GM18502 (cell line): ENCODE measurements around the gene USP3.
"Not testable (repeated sequence)": the region's sequence is repeated elsewhere in the genome, so short reads cannot be mapped to it uniquely, and the experiment has no call there.

Experiments used
- ATAC-seq: cut with Tn5 transposase; IDR thresholded peaks from one replicate; pipeline ENCODE4 v1.9.1; 2021; ENCODE audit warnings: mild to moderate bottlenecking; ENCODE audit not compliant: unreplicated experiment, poor library complexity

The USP3 gene

DNA sequence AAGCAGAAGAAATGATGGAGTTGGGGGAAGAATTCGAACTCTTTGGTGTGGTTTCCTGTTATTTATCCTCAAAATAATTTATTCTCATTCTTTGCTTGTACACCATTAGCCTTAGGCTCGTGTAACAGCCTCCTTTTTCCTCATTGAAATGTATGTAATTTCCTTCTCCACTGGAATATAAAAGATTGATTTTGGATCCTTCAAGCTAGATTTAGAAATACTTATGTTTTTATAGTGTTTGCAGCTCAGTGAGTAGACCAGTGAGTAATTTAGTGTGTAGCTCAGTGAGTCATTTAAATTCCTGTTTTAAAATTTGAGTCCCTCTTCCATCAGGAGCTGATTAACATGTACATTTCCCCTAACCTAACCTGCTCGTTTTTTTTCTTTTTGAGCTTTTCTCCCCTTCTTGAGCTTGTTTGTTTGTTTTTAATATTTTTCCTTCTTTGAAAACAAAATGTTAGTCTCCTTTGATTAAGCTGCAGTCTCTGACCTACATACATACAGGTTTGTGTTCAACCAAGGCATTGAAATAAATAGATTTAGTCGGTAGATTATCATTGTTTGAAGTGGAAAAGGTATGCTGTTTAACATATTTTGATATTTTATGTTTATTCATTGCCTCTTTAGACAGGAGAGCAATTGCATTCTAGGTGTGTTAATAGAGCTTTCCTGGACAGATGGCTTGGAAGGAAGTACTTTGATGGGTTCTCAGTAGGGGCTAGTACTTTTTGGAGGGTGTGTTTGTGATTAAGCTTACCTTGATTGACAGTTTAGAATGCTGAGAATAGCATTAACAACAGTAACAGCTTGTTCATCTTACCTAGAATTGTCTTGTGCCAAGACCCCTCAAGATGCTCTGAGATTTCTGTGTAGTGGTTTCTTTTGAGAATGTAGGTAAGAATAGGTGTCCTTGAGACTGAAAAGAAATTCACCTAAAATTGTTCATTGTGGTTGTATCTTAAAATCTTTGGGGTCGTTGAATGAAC, 5.9 kb downstream of the USP3 start:
- ATAC-seq: no peak

DNA sequence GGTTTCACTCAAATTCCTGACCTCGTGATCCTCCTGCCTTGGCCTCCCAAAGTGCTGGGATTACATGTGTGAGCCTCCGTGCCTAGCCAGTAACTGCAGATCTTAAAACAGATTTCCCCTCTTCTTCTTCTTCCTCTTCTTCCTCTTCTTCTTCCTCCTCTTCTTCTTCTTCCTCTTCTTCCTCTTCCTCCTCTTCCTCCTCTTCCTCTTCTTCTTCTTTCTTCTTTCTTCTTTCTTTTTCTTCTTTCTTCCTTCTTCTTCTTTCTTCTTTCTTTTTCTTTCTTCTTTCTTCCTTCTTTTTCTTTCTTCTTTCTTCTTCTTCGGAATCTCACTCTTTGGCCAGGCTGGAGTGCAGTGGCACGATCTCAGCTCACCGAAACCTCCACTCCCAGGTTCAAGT, 7.8 kb downstream of the USP3 start:
- ATAC-seq: no peak

DNA sequence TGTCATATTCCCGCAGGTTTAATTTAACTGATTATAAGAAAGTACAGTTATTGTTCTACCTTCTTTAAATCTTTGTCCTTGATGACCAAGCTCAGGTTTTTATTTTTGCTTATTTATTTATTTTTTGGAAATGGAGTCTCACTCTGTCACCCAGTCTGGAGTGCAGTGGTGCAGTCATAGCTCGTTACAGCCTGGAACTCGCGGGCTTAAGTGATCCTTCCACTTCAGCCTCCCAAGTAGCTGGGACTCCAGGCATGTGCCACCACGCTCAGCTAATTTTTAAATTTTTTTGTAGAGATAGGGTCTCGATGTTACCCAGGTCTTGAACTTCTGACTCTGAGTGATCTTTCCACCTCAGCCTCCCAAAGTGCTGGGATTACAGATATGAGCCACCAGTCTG, 8.9 kb downstream of the USP3 start:
- ATAC-seq: no peak

DNA sequence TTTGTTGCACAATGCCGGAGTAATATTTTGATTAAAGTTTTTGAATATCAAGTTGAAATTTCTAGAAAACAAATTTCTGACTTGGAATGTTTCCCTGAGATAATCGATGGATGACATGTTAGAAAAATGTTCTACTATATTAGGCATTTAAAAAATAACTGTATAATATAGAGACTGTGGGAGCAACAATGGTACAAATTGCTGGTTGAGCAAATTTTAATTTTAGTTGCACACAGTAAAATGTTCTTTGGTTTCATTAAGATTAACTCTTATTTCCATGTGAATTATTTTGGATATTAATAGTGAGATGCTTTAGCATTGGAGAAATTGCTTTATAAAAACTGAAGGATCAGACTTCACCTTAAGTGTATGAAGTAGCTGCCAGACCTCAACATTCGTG, 9.3 kb downstream of the USP3 start:
- ATAC-seq: no peak

DNA sequence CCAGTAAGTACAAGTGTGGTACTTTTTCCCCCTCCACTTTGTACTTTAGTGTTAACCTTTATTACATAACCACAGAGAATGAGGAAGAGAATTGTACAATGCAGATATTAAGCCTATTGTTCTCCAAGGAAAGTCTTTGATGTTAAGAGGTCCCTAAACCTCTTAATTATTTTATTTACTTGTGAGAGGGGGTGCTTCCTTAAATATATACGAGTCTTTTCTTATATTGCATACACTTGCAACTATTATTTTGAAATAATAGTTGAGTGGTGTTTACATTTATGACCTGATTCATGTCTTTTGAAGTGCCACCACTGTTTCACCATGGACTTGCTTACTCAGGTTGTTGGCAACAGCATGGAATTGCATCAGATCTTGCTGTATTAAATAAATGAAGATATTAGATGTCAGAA, 10.1 kb downstream of the USP3 start:
- ATAC-seq: no peak

DNA sequence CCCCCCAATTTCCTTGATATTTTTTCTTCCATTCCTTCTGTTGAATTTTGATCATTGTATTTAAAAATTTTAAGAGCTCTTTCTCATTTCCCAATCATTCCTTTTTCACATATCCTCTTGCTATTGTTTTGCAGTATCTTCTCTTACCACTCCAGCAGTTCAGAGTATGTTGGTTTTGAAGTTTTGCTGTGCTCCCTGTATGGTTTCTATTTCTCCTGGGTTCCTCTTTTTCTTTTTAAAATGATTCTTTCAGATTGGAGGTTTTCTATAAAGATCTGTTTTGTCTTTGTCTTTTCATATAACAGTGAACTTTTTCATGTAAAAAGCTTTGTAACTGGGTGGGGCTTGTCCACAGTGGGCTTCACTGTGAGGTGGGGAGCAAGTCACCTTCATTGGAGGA, 12.8 kb downstream of the USP3 start:
- ATAC-seq: no peak

DNA sequence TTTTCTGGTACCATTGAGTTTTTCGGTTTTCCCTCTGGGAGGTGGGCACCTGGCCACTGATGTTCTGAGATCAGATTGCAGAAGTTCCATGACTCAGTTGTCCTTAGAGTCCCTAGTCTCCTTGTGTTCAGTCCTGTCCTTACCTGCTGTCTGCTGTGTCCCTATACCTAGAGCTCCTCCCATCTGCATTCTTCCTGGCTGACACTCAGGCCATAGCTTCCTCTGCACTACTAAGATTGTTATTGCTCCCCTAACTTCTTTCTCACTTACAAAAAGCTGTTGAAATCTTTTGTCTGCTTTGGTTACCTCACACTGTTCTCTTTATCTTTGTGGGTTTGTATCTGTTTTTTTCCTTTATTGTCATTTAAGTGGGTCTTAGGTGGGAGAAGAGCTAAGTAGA, 13.2 kb downstream of the USP3 start:
- no peak for ATAC-seq

DNA sequence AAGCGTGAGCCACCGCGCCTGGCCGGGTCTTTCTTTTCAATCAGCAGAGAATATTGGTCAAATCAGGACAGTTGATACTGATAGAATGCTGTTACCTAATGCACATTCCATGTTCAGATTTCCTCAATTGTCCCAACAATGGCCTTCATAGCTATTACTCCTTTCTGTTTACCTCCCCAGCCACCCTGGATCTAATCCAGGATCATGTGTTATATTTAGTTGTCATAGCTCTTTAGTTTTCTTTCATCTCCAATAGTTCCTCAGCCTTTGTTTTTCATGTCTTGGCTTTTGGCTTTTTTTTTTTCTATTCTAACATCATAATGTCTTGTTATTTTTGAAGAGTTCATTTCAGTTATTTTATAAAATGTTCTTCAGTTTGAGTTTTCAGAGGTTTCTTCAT, 14.6 kb downstream of the USP3 start:
- ATAC-seq: no peak

DNA sequence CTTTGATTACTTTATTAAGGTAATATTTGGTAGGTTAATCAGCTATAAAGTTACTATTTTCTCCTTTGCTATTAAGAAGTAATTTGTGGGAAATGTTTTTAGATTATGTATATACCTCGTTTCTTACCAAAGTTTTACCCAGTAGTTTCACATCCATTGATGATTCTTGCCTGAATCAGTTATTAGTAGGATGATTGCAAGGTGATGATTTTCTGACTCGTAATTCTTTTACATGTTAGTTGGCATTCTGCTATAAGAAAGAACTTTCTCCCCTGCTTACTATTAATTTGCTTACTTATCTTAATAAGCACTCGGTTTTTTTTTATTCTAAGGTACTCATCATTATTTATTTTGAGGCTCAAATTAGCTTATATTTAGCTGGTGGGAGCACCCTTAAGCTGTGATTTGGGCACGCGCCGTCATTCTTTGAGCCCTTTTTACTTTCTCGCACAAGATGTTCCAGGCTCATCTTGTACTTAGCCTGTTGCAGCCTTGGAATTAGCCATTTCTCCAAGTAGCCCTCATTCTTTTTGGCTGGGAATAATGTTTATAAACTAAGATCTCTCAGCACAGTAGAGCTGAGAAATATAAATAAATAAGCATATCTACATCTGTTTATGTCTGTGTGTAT, 15.3 kb downstream of the USP3 start:
- ATAC-seq: no peak

DNA sequence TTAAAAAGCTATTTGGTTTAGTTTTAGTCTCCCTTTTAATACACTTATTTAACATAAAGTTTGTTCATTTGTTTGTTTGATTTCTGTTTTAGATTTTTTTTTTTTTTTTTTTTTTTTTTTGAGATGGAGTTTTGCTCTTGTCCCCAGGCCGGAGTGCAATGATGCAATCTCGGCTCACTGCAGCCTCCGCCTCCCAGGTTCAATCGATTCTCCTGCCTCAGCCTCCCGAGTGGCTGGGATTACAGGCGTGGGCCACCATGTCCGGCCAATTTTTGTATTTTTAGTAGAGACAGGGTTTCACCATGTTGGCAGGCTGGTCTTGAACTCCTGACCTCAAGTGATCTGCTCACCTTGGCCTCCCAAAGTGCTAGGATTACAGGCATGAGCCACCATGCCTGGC, 16.1 kb downstream of the USP3 start:
- not testable (repeated sequence) for ATAC-seq

DNA sequence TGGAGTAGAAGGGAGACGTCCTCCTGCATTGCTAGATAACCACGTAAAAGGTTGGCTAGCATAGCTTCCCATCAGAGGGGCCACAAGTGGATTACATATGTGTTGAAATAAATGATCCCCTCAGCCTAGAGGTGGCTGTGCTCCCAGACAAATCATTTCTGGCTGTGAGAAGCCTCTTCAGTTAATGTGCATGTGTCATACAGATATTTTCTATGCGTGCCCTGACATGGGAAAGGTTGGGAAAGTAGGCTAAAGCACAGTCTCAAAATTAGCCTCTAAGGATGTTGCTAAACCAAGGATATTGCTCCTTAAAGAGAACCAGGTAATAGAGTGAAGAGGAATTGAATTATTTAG, 17.8 kb downstream of the USP3 start:
- no peak for ATAC-seq

DNA sequence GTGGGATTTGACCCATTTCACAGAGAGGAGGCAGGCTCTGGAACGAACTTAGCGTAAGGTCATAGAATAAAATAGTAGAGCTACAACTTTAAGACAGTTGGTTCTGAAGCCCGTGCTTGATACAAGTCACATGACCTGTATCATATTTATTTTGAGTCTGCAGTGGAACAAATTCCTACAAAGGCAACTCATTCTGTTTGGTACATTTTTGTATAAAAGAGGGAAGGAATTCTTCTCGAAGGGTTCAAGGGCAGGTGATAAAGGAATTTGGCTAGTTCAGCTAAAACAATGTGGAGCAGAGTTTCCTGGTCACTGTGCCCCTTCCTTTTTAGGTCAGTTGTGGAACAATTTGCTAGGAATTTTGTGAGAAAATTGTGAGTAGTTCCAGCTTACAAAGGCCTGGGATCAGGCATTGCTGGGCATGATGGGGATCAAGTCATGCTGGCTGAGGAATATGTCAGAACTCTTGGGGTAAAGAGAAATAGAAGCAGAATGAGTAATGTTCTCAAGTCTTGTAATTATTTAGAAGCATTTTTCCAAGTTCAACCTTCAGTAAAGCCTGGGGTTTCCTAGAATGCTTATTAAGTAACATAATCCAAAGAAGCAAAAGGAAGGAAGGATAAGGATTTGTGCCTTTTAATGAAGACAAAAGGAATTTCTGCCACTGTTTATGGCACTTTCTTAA, 19.1 kb downstream of the USP3 start:
- no peak for ATAC-seq

DNA sequence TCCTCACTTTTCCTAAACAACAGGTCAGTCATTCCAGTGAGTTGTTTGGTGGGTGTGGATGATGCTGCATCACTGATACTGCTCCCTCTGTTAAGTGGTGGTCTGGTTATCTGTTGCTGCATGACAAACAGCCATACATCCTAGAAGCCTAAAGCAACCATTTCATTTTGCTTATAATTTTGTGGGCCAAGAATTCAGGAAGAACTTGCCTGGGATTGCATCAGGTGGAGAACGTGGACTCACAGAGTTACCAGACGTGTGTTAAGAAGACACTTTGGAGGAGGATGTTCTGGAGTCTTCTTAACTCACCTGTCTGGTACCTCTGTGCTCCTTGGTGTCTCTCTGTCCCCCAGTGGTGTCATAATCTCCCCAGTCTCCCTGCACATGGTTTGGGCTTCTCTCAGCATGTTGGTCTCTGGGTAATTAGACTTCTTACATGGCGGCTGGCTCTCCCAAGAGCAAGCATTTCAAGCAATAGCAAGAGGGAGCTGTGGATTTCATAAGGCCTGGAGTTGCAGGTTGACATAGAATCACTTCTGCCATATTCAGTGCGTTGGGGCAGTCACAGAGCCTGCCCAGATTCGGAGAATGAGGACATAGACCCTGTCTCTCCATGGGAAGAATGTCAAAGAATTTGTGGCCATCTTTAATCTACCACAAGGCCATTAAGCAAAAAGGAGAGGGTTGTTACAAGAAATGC, 20.1 kb downstream of the USP3 start:
- no peak for ATAC-seq

DNA sequence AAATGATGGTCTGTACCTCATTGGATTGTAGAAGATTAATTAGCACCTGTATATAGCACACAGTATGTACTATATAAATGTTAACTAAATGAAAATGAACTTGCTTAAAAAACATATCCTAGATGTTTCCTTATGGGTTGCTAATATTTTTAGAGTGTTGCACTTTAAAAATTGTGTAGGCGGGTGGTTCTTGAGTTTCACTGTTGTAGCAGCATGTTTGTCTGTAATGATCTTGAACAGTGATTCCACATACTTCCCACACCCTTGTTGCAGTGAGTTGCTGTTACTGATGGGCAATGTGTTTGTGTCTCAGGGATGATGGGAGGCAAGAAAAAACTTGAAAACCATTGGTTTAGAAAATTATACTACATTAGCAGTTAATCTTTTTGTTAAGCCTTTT, 22.0 kb downstream of the USP3 start:
- ATAC-seq: no peak

DNA sequence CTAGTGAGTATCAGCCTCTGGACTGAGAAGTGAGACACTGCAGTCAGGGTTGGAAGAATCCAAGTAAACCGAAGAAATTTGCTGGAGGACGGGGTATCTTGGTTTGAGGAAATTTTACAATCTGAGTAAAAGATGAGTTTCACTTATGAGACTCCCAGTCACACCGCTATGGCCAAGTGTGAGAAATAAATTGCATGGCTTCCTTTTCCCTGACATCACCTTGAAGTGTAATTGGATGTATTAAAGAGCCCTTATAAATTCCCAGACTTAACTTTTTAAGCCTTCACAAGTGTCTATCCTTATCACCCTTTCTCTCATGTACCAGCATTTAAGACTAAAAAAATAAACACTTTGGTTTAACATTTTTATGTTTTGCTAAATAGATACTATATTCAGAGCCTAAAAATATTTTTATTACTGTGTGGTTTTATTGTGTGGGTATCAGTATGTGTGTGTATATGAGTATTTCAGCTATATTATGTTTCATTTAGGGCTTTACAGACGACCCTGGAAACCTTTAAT, 23.8 kb downstream of the USP3 start:
- ATAC-seq: no peak

DNA sequence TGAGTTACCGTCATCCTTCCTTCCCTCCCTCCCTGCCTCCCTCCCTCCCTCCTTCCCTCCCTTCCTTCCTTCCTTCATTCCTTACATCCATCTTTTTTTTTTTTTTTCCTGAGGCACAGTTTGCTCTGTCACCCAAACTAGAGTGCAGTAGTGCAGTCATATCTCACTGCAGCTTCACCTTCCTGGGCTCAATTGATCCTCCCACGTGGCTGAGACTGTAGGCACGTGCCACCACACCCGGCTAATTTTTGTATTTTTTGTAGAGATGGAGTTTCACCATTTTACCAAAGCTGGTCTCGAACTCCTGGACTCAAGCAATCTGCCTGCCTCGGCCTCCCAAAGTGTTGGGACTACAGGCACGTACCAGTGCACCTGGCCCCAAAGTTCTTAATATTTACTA, 25.8 kb downstream of the USP3 start:
- ATAC-seq: no peak

DNA sequence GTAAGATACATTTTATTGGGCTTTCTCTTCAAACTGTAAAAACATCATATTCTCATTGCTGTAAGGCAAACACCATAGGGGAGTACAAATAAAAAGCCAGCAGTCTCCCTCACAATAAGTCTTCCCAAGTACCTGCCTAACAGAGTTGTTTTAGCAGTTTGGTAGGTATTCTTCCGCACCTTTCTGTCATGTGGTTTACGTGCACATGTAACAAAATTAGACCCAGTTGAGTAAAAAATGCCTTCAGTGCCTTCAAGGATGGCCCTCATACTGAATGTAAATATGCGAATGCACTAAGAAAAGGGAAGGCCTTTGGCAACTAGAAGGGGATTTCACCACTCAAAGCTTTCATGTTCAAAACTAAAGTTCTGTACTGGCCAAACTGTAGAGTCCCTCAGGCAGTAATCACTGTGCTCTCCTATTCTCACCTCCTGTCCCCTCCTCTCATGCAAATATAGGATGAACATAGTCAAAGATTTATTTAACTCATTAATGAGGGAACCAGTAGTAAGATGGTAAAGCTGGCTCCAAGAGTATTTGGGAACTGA, 26.4 kb downstream of the USP3 start:
- no peak for ATAC-seq

DNA sequence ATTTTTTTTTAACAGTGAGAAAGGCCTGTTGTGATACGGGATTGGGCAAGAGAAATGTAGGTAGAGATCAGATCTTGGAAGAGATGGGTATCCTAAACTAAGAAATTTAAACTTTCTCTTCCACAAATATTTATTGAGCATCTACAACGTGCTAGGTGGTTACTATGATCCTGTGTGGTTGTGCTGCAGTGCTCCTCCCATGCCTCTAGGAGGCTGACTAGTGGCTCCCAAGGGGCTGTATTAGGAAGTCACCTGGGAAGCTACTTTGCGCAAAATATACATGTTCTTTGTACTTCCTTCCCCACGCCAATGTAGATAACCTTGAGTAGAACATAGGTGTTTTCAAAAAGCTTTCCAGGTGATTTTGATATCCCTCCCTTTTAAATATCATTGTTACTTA, 27.2 kb downstream of the USP3 start:
- ATAC-seq: no peak

DNA sequence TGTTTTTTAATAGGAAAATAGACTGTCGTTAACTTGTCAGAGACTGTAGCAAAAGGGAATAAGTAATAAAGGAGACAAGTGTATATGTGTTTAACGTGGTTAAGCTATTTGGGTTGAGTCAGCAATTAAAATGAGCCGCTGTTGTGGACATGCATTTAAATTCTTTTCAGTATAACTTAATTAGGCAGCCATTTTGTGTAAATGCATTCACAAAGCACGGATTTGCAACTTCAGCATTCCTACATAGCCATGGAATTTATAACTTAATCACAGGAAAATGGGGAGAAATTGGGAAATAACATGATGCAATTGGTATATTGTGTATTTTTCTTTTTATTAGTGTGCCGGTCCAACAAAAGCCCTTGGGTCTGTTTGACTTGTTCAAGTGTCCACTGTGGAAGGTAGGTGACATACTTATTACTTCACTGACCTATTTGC, 27.9 kb downstream of the USP3 start:
- ATAC-seq: no peak

DNA sequence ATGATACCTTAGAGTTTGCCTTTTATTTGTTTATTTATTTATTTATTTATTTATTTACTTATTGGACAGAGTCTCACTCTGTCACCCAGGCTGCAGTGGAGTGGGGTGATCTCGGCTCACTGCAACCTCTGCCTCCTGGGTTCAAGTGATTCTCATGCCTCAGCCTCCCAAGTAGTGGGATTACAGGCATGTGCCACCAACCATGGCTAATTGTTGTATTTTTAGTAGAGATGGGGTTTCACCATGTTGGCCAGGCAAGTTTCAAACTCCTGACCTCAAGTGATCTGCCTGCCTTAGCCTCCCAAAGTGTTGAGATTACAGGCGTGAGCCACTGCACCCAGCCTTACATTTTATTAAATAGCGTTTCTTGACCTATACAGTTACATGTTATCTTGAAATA, 30.5 kb downstream of the USP3 start:
- not testable (repeated sequence) for ATAC-seq
